Right atrium auricular region (tissue), 2 donors: Measurements from ENCODE around the gene ZNF574. TPM values are rescaled to one million over a fixed set of nuclear protein-coding genes. Genes with fewer than 3 reads are reported as not detected.
"Not testable (repeated sequence)": the region's sequence is repeated elsewhere in the genome, so short reads cannot be mapped to it uniquely, and the experiment has no call there.

Experiments used
- DNase-seq: peaks from one replicate; pipeline ENCODE4 v3.0.0-alpha.2; 2019; ENCODE audit warnings: low spot score
- H3K27ac ChIP-seq, 2 donors: fragments of 200-600 bp; sonication (generic); 1 replicate in 1 of 2; 2 replicates in 1 of 2; pipeline ENCODE4 v1.5.1; 2016 to 2019
- H3K27me3 ChIP-seq, 2 donors: fragments of 200-600 bp; sonication (generic); one replicate each; pipeline versions ENCODE4 v1.5.1 to v1.6.0; 2017 to 2019
- H3K36me3 ChIP-seq: fragments of 200-600 bp; sonication (generic); one replicate; pipeline ENCODE4 v1.5.1; 2016
- H3K4me1 ChIP-seq, 2 donors: fragments of 200-600 bp; sonication (generic); one replicate each; pipeline versions ENCODE4 v1.5.1 to v1.6.0; 2017 to 2019
- H3K4me3 ChIP-seq, 2 donors: fragments of 200-600 bp; sonication (generic); 1 replicate in 1 of 2; 2 replicates in 1 of 2; pipeline ENCODE4 v1.5.1; 2017 to 2019; ENCODE audit warnings: mild to moderate bottlenecking in 1 of 2, moderate library complexity in 1 of 2
- H3K9me3 ChIP-seq, 2 donors: fragments of 200-600 bp; sonication (generic); one replicate each; pipeline ENCODE4 v1.5.1; 2019
- CTCF ChIP-seq, 2 donors: fragments of 200-600 bp; sonication (generic); IDR thresholded peaks; one replicate each; pipeline ENCODE4 v1.5.1; 2019; ENCODE audit warnings: antibody characterized with exemption in 2 of 2
- total RNA-seq, 2 donors: library from RNA; depleted of rRNA; stranded (reverse); fragments of >200 nt; gene quantifications; one replicate each; pipeline ENCODE4 v1.1.0, GENCODE V29; 2016

The ZNF574 gene
- total RNA-seq, 2 donors from 2014 or later, result 8.1 to 13.6 TPM

GRCh38 chr19:42033413-42033812 is 42.6 kb upstream of the ZNF574 start:
- no peak for TF ChIP-seq CTCF (IDR thresholded peaks at IDR 0.05)
- no peak for DNase-seq
- Histone ChIP-seq H3K4me1 (peaks cover 0 to 17% of the 10 kb centered on the region in 2 donors), H3K4me3 (no peak overlapping the region), H3K36me3 (no peaks in the 10 kb centered on the region), H3K9me3 (no peaks in the 10 kb centered on the region), H3K27ac (no peak overlapping the region), H3K27me3 (no peaks in the 10 kb centered on the region)

DNA sequence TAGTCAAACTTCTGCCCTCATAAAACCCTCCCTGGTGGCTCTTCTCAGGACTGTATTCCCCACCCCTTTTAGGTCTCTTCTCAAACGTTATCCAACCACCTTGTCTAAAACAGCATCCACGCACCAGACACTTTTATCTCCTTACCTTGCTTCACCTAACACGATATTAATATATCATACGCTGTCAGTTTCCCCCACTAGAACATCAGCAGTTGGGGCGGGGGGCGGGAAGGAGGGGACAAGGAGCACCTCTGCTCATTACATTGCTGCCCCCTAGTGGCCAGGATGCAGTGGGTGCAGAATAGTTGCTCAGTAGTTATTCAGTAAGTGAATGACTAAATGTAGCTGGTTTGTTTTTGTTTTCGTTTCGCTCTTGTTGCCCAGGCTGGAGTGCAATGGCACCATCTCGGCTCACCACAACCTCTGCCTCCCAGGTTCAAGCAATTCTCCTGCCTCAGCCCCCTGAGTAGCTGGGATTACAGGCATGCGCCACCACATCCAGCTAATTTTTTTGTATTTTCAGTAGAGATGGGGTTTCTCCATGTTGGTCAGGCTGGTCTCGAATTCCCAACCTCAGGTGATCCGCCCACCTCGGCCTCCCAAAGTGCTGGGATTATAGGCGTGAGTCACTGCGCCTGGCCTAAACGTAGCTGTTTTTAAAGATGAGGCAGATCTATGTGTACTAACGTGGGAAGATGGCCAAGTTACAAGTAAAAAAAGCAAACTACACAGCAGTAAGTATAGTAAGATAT is 41.1 kb upstream of the ZNF574 start:
- not testable (repeated sequence) for H3K9me3 ChIP-seq, H3K4me3 ChIP-seq, H3K36me3 ChIP-seq, H3K27me3 ChIP-seq, H3K27ac ChIP-seq
- DNase-seq, result peak; percentile 64
- TF ChIP-seq CTCF (IDR thresholded peaks at IDR 0.05), result peak; percentile 91 to 94
- peaks cover 0 to 18% of the 10 kb centered on the region in 2 donors for H3K4me1 ChIP-seq

- Histone ChIP-seq H3K4me1 (peaks cover 0 to 18% of the 10 kb centered on the region in 2 donors), H3K27ac (peak overlapping the region; percentile 82 to 94), H3K9me3 (no peaks in the 10 kb centered on the region), H3K36me3 (no peaks in the 10 kb centered on the region), H3K4me3 (no peak overlapping the region), H3K27me3 (no peaks in the 10 kb centered on the region)
- no peak for DNase-seq
- TF ChIP-seq CTCF (IDR thresholded peaks at IDR 0.05), result no peak
Measured at GRCh38 chr19:42037649-42038048, 38.3 kb upstream of the ZNF574 start.

- Histone ChIP-seq H3K27ac (peak overlapping the region; percentile 82 to 94), H3K36me3 (no peaks in the 10 kb centered on the region), H3K9me3 (no peaks in the 10 kb centered on the region), H3K27me3 (no peaks in the 10 kb centered on the region), H3K4me1 (peaks cover 0 to 18% of the 10 kb centered on the region in 2 donors), H3K4me3 (no peak overlapping the region)
- TF ChIP-seq CTCF (IDR thresholded peaks at IDR 0.05), result no peak
- DNase-seq, result peak; percentile 69
Measured at GRCh38 chr19:42038666-42039065, 37.3 kb upstream of the ZNF574 start.

DNA sequence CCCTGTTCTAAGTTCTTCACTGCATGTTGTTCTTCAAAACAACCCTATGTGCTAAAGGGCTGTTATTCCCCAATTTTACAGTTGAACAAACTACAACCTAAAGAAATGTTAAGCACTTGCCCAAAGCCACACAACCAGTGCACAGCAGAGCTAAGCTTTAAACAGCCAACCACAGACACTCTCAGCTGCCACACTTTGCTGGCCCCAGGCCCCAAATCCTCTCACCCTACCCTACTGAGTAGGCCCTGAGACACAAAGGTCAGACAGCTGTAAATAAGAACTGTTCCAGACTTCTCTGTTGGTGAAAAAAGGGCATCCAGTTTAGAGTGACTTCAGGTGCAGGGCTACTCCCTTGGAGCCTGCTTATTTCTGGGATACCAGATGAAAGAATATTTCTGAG is 35.9 kb upstream of the ZNF574 start:
- Histone ChIP-seq H3K27ac (peak overlapping the region; percentile 82 to 94), H3K4me3 (no peak overlapping the region), H3K36me3 (no peaks in the 10 kb centered on the region), H3K4me1 (peaks cover 0 to 15% of the 10 kb centered on the region in 2 donors), H3K27me3 (no peaks in the 10 kb centered on the region), H3K9me3 (no peaks in the 10 kb centered on the region)
- no peak for DNase-seq
- no peak for TF ChIP-seq CTCF (IDR thresholded peaks at IDR 0.05)

DNA sequence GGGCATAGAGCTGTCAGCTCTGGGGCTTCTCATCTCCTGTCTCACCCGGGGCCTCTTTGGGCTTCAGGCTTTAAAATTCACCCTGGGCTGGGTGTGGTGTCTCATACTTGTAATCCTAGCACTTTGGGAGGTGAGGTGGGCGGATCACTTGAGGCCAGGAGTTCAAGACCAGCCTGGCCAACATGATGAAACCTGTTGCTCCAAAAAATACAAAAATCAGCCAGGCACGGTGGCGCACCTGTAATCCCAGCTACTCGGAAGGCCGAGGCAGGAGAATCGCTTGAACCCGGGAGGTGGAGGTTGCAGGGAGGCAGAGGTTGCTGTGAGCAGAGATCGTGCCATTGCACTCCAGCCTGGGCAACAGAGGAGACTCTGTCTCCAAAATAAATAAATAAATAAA is 35.5 kb upstream of the ZNF574 start:
- H3K9me3 ChIP-seq, H3K36me3 ChIP-seq, H3K4me3 ChIP-seq, H3K27me3 ChIP-seq, DNase-seq: not testable (repeated sequence)
- H3K4me1 ChIP-seq, result peaks cover 0 to 15% of the 10 kb centered on the region in 2 donors
- H3K27ac ChIP-seq, result peak overlapping the region; percentile 82 to 94
